Central memory CD8-positive, alpha-beta T cell (primary cell): ENCODE data around the gene NFKBIL1.
A peak's percentile ranks its signal among the peaks of the same experiment; 100 is the strongest.
"Not testable (repeated sequence)": the region's sequence is repeated elsewhere in the genome, so short reads cannot be mapped to it uniquely, and the experiment has no call there.

Experiments
- ATAC-seq: fragments of 150-1000 bp; cut with Tn5 transposase; replicated peaks from 2 replicates; pipeline ENCODE4 v1.10.0; 2022; ENCODE audit warnings: mild to moderate bottlenecking, moderate FRiP score, moderate number of reproducible peaks; ENCODE audit not compliant: poor library complexity, severe bottlenecking; ENCODE audit errors: extremely low read depth
- DNase-seq, 2 donors: peaks; one replicate each; pipeline ENCODE4 v3.0.0; 2021; ENCODE audit warnings: low spot score in 2 of 2
- H3K27ac Mint-ChIP-seq: one replicate; pipeline ENCODE4 v1.8.0; 2022; ENCODE audit warnings: low read depth, mild to moderate bottlenecking, moderate library complexity, mixed read lengths
- H3K27me3 Mint-ChIP-seq: one replicate; pipeline ENCODE4 v1.8.0; 2022; ENCODE audit warnings: mixed read lengths
- H3K36me3 Mint-ChIP-seq: one replicate; pipeline ENCODE4 v1.8.0; 2022; ENCODE audit warnings: mild to moderate bottlenecking, moderate library complexity, mixed read lengths; ENCODE audit not compliant: insufficient read depth
- H3K4me1 Mint-ChIP-seq: one replicate; pipeline ENCODE4 v1.8.0; 2022; ENCODE audit warnings: mixed read lengths
- H3K4me3 Mint-ChIP-seq: one replicate; pipeline ENCODE4 v1.8.0; 2022; ENCODE audit warnings: mild to moderate bottlenecking, moderate library complexity, mixed read lengths
- H3K9me3 Mint-ChIP-seq: one replicate; pipeline ENCODE4 v1.8.0; 2022; ENCODE audit warnings: mixed read lengths

NFKBIL1 gene

DNA sequence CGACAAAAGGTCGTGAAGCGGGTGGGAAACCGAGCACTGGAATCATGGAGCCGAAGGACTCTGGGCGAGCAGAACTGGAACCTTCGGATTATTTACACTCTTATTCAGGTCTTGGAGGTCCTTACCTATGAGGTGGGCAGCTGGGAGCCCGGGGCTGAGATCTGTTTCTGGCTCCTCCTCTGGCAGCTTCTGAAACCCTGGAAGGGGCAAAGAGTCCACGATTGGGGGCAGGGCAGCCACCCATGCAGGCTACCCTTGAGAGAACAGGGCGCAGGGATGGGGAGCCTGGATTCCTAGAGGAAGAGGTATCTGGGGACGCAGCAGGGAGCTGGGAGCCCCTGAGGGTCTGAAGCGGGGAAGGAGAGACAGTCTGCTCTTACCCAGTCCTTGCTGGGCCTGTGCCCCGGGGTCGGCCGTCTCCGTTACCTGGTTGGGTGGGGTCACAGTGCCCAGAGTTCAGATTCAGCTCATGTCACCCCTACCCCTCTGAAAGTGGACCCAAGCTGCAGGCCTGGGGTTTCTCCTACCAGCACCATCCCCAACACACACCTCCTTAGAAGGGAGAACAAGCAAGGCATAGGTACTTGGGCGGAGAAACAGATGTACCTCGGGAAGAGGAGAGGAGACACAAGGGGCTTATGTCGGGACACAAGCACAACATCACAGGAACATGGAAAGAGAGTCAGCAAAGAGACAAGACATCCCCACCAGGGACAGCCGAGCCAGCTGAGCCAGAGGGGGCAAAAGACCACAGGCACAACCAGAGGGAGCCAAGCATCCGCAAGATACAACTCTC lies 34.2 kb downstream of the NFKBIL1 start:
- DNase-seq (no peak), ATAC-seq (no peak)
- peaks cover 81% of the 10 kb centered on the region for H3K4me1 Mint-ChIP-seq
- H3K4me3 Mint-ChIP-seq: peak overlapping the region; percentile 91
- H3K36me3 Mint-ChIP-seq: peaks cover 26% of the 10 kb centered on the region
- H3K27me3 Mint-ChIP-seq: no peaks in the 10 kb centered on the region
- H3K9me3 Mint-ChIP-seq: no peaks in the 10 kb centered on the region
- H3K27ac Mint-ChIP-seq: peak overlapping the region; percentile 97

DNA sequence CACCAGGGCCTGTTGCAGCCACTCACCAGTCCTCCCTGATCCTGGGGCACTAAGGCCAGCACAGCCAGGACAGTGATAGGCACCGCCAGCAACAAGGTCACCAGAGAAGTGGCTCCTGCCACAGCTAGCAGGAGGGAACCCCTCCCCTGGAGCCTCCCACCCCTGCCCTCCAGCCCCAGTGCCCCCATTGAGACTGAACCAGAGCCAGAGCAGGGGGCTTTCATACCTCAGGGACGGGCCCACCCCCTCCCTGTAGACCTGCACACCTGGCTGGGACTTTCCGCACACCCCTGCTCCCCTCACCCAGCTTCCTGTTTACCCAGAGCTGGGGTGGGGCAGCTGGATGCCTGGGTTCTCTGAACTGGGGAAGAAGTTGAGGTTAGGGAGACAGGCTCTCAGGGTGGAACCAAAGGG lies 34.8 kb downstream of the NFKBIL1 start, which contains the start of gene LTB:
Gene LTB, minus strand, starts transcription at position 195 of the 414 bp plus-strand sequence. Its CDS starts 7 bp downstream, at position 188.
- Mint-ChIP-seq H3K9me3 (no peaks in the 10 kb centered on the region), H3K4me1 (peaks cover 81% of the 10 kb centered on the region), H3K36me3 (peaks cover 23% of the 10 kb centered on the region), H3K27ac (peak within 1 kb of the TSS; percentile 97), H3K27me3 (no peaks in the 10 kb centered on the region), H3K4me3 (peak within 1 kb of the TSS; percentile 91)
- no peak for DNase-seq
- ATAC-seq: no peak

DNA sequence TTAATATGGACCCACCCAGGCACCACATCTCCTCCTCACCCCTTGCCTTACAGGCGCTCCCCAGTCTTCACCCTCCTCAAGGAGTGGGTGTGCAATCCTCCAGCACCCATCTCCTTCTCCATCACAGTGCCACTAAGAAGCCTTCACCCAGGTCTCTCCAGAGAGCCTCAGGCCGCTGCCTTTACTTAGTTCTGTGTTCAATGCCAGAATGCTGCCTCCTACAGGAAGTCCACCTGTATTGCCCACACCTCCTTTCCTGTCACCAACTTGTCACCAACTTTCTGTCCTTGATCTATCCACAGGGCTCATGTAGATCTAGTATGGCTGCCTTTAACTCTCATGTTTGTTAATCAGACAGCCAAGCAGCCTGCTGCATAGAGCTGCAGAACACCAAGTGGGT lies 38.1 kb downstream of the NFKBIL1 start:
- Mint-ChIP-seq H3K36me3 (peaks cover 13% of the 10 kb centered on the region), H3K4me3 (peak overlapping the region; percentile 62), H3K27ac (peak overlapping the region; percentile 87), H3K9me3 (no peaks in the 10 kb centered on the region), H3K27me3 (no peaks in the 10 kb centered on the region), H3K4me1 (peaks cover 76% of the 10 kb centered on the region)
- DNase-seq: peak in 1 of 2 donors; percentile 36
- ATAC-seq: no peak

DNA sequence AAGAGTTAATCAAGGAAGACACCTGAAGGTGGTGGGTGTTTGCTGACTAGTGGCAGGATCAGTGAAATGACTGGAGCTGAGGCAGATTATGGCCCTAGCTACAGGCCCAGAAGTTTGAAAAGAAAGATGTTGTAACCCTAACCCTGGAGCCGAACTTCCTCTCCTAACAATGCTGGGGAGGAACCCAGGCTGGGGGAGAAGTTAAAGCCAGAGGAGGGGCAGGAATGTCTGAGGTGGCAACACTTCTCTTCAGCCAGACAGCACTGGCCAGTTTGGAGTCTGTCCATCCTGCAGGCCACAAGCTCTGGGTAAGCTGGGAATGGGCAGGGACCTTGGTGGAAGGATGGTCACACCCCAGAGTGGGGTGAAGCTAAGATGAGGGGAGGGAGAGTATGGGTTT lies 38.6 kb downstream of the NFKBIL1 start, which contains the start of gene LST1:
Gene LST1, plus strand, starts transcription at position 270 of the 400 bp plus-strand sequence. CDS start 1,023 bp downstream, outside the sequence.
- Mint-ChIP-seq H3K36me3 (peaks cover 11% of the 10 kb centered on the region), H3K9me3 (no peaks in the 10 kb centered on the region), H3K27ac (peak within 1 kb of the TSS; percentile 87), H3K27me3 (no peaks in the 10 kb centered on the region), H3K4me1 (peaks cover 74% of the 10 kb centered on the region), H3K4me3 (peak within 1 kb of the TSS; percentile 62)
- ATAC-seq (no peak), DNase-seq (no peak)

DNA sequence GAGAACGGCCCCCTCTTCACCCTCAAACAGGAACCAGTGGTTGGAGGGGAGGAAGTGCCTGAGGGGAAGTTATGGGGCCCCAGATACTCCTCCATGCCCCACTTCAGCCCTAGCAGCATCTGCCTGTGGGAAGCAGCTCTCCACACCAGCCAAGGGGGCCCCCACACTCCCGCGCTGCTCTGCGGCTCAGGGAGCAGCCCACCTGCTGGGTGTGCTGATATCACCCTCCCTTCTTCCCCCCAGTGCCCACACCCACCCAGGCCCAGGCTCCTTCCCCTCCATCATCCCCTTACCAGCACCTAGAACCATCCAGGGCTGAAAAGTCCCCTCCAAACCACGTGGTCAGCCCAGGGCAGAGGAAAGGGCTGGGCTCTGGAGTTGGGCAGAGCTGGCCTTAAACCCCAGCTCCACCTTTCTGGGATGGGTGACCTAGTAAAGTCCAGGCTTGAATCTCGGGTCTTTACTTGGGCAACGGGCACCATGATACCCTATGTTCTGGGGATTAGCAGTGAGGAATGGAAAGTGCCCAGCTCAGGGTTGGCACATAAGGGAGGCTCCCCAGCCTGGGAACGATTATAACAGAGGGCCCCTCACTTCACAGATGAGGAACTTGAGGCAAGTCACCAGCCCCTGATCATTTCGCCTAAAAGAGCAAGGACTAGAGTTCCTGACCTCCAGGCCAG lies 39.3 kb downstream of the NFKBIL1 start:
- peaks cover 5% of the 10 kb centered on the region for H3K36me3 Mint-ChIP-seq
- no peaks in the 10 kb centered on the region for H3K27me3 Mint-ChIP-seq
- H3K9me3 Mint-ChIP-seq: no peaks in the 10 kb centered on the region
- peak overlapping the region; percentile 62 for H3K4me3 Mint-ChIP-seq
- H3K4me1 Mint-ChIP-seq: peaks cover 69% of the 10 kb centered on the region
- ATAC-seq (peak; percentile 76), DNase-seq (no peak)
- peak overlapping the region; percentile 87 for H3K27ac Mint-ChIP-seq

DNA sequence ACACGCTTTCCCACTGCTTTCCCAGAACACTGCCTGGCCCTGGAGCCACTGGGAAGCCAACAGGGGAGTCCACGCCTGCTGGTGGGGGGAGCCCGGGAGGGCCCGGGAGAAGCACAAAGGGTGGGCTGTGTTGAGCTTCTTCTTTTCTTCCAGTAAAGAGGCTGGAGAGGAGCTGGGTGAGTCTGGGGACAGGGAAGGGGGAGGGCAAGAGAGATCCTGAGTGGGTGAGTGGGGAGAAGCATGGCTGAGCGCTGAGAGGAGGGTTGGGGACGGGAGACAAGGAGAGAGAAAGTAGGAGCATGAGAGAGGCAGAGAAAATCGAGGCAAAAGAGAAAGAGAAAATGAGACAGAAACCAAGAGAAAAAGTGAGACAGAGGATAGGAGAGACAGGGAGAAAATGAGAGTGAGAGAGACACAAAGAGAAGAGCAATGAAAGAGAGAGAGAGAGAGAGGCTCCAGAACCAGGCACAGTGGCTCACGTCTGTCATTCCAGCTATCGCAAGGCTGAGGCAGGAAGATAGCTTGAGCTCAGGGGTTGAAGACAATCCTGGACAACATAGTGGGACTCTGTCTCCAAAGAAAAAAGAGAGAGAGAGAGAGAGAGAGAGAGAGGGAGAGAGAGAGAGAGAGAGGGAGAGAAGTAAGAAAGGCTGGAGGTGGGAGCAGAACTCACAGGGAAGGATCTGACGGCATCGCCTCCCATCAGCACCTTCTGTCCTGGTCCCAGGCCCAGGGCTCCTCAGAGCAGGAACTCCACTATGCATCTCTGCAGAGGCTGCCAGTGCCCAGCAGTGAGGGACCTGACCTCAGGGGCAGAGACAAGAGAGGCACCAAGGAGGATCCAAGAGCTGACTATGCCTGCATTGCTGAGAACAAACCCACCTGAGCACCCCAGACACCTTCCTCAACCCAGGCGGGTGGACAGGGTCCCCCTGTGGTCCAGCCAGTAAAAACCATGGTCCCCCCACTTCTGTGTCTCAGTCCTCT lies 40.7 kb downstream of the NFKBIL1 start:
- H3K27me3 Mint-ChIP-seq: no peaks in the 10 kb centered on the region
- no peak for ATAC-seq
- DNase-seq: no peak
- H3K4me1 Mint-ChIP-seq: peaks cover 65% of the 10 kb centered on the region
- H3K4me3 Mint-ChIP-seq: peak overlapping the region; percentile 57
- peak overlapping the region; percentile 87 for H3K27ac Mint-ChIP-seq
- H3K36me3 Mint-ChIP-seq: peaks cover 10% of the 10 kb centered on the region
- H3K9me3 Mint-ChIP-seq: no peaks in the 10 kb centered on the region

DNA sequence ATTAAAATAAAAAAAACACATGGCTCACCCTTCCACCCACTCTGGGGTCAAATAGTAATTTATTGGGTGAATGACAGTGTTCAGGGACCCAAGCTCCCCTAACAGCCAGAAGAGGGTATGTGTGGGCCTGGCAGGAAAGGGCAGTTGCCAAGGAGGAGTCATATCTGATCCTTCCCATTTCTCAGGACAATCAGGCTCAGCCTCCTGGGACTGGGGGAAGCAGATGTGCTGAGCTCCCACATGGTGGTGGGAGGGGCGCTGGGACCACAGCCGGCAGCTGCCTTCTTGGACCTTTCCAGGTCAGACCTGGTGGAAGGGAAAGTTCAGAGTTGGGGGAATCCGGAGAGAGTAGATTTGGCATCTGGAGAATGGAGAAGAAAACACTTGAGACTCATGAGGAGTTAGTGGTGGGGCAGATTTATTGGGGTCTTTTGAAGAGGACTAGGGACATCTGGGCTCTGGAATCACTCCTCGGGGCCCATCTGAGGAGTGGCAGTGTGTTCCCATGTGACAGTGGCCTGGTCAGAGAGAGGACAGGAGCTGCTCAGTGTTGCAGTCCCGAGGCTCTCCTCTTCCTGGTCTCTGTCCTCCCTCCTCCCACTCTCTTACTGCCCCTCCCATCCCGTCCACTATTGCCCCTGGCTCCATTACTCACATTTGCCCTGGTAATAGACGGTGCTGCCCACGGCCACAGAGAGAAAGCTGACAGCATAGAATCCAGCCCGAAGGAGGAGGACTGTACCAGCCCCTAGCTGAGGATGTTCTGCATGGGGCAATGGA lies 41.7 kb downstream of the NFKBIL1 start:
- peaks cover 15% of the 10 kb centered on the region for H3K36me3 Mint-ChIP-seq
- no peaks in the 10 kb centered on the region for H3K9me3 Mint-ChIP-seq
- DNase-seq (no peak), ATAC-seq (no peak)
- H3K4me1 Mint-ChIP-seq: peaks cover 70% of the 10 kb centered on the region
- H3K27ac Mint-ChIP-seq: peak overlapping the region; percentile 29
- no peaks in the 10 kb centered on the region for H3K27me3 Mint-ChIP-seq
- no peak overlapping the region for H3K4me3 Mint-ChIP-seq

DNA sequence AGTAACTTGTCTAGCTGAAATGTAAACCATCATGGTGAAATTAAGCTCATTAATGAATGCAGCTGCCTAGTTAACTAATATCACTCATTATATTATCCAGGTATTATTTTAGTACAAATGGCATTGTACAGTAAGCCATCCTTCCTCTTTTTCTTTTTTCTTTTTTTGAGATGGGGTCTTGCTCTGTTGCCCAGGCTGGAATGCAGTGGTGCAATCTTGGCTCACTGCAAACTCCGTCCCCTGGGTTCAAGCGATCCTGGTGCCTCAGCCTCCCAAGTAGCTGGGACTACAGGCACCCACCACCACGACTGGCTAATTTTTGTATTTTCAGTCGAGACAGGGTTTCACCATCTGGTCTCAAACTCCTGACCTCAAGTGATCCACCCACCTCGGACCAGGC lies 43.3 kb downstream of the NFKBIL1 start:
- ATAC-seq, H3K27me3 Mint-ChIP-seq, H3K4me3 Mint-ChIP-seq, DNase-seq, H3K9me3 Mint-ChIP-seq: not testable (repeated sequence)
- peak overlapping the region; percentile 29 for H3K27ac Mint-ChIP-seq
- H3K4me1 Mint-ChIP-seq: peaks cover 59% of the 10 kb centered on the region
- H3K36me3 Mint-ChIP-seq: peaks cover 15% of the 10 kb centered on the region

DNA sequence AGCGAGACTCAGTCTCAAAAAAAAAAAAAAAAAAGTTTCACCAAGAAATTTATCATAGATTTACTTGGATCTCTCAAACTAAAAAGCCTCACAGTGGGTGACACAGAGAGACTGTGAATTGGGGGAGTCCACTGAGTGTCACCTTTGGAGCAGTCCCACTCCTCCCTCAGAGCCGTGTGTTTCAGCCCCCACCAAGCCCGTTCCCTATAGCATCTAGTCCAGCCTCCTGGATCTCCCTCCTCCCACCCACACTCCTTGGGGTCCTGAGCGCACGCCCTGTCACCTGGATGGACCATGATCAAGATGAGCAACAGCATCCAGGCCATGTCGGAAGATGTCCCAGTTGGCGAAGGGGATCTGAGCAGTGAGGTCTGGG lies 45.0 kb downstream of the NFKBIL1 start:
- Mint-ChIP-seq H3K4me1 (peaks cover 54% of the 10 kb centered on the region), H3K9me3 (no peaks in the 10 kb centered on the region), H3K27me3 (no peaks in the 10 kb centered on the region), H3K4me3 (peak overlapping the region; percentile 64), H3K27ac (peak overlapping the region; percentile 87), H3K36me3 (peaks cover 14% of the 10 kb centered on the region)
- no peak for DNase-seq
- no peak for ATAC-seq

DNA sequence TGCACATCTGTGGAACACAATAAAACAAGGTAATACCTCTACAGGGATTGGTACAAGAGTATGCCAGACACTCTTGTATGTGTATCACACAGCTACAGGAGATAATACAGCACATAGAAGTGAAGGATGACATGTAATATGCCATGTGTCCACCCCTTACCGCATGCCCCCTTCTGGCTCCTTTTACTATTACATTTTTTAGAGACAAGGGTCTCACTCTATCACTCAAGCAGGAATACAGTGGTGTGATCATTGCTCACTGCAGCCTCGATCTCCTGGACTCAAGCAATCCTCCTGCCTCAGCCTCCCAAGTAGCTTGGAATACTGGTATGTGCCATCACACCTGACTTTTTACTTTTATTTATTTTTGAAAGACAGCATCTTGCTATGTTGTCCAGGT lies 49.6 kb downstream of the NFKBIL1 start:
- Mint-ChIP-seq H3K36me3 (peaks cover 12% of the 10 kb centered on the region), H3K4me3 (no peak overlapping the region), H3K27me3 (no peaks in the 10 kb centered on the region), H3K4me1 (peaks cover 40% of the 10 kb centered on the region), H3K27ac (peak overlapping the region; percentile 57), H3K9me3 (no peaks in the 10 kb centered on the region)
- ATAC-seq: peak; percentile 67
- DNase-seq: peak in 1 of 2 donors; percentile 30

DNA sequence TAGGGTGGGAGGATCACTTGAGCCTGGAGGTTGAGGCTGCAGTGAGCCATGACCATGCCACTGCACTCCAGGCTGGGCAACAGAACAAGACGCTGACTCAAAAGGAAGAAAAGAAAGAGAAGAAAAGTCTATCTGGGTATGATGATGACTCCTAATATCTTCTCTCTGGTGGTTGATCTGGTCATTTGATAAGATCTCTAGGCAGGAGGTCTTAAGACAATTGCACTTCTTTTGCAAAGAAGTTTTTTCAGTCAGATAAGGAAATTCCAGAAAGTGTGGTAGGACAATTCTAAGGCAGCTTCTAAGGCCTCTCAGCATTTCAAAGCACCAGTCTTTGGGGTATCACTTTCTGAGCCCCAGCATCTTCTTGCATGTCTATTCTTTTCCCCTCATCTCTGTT lies 59.9 kb downstream of the NFKBIL1 start:
- Mint-ChIP-seq H3K9me3 (no peaks in the 10 kb centered on the region), H3K4me1 (no peaks in the 10 kb centered on the region), H3K27me3 (no peaks in the 10 kb centered on the region), H3K4me3 (no peak overlapping the region), H3K36me3 (no peaks in the 10 kb centered on the region), H3K27ac (no peak overlapping the region)
- ATAC-seq (no peak), DNase-seq (no peak)
